ENCODE results near the gene TTC21A. TPM values are rescaled to one million over a fixed set of nuclear protein-coding genes. Genes with fewer than 3 reads are reported as not detected.

The TTC21A gene
- total RNA-seq, 2 experiments from 2014 or later: 0.97 to 1.2 TPM

DNA sequence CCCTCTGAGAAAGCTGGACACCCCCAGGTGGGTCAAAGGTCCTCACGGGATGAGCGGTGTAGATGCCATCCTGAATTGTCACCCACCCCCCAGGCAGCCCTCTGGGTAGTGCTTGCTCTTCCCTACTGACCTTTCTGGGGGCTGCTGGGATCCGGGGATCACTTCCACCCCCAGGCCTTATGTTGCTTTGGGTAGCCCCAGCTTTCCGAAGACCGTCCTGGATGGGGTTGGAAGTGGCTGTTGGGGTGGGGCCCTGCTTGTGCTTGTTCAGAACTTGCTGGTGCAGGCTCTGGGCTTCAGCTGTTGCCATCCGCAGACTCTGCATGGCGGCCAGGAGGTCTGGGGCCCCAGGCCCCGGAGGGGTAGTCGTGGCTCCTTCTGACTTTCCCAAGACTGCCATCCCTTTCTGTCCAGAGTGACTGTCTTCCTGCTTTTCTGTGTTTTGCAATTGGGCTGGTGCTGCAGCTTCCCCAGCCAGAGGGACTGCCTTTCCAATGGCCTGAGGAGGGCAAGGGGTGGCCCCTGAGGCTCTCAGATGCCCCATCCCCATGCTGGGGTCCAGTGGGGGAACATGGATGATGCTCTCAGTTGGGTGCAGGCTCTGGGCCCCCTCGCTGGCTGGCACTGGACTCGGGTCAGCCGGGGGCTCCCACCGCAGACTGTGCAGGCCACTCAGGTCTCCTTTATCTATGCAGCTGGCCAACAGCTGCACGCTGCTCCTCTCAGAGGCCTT lies 78.6 kb downstream of the TTC21A start:
- POLR2A ChIA-PET: no interaction called here
- Mint-ChIP-seq H3K27me3 (ENCODE audit: low read depth) (no peaks in the 10 kb centered on the region), H3K4me3 (no peak overlapping the region), H3K9me3 (ENCODE audit: insufficient read depth) (no peaks in the 10 kb centered on the region), H3K27ac (no peak overlapping the region), H3K36me3 (ENCODE audit: low read depth) (no peaks in the 10 kb centered on the region), H3K4me1 (ENCODE audit: low read depth) (peaks cover 4% of the 10 kb centered on the region)
- ATAC-seq: no peak
- DNase-seq: no peak
- CTCF ChIA-PET: interaction anchor here (4.5 to 14.3 kb wide), 2 partner anchors 59 to 104 kb away, joined by 15 to 483 read pairs; no protein-coding TSS in a partner anchor

DNA sequence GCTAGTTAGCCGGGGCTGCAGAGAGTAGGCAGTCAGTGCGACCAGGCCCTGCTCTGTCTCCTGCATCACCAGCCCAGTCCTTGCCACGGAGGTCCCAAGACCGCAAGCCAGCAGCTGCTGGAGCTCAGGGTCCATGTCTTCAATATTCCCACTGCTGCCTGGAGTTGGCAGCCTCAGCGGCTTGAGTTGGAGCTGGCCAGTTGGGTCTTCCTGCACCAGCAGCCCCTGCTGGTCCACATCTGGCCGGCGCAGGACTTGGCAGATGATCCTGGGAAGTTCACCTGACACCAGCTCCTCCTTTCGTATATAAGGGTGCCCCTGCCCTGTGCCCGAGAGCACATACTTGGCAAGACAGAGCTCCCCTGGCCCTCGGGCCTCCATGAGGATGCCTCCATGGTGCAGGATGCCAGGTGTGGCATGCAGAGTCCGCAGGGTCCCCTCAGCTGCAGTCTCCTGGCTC lies 79.2 kb downstream of the TTC21A start:
- Mint-ChIP-seq H3K4me3 (no peak overlapping the region), H3K36me3 (ENCODE audit: low read depth) (no peaks in the 10 kb centered on the region), H3K27me3 (ENCODE audit: low read depth) (no peaks in the 10 kb centered on the region), H3K9me3 (ENCODE audit: insufficient read depth) (no peaks in the 10 kb centered on the region), H3K4me1 (ENCODE audit: low read depth) (peaks cover 1% of the 10 kb centered on the region), H3K27ac (no peak overlapping the region)
- ATAC-seq: no peak
- ChIA-PET POLR2A (no interaction called here), CTCF (interaction anchor here (4.5 to 14.3 kb wide), 2 partner anchors 60 to 103 kb away, joined by 15 to 483 read pairs; no protein-coding TSS in a partner anchor)
- DNase-seq: no peak

DNA sequence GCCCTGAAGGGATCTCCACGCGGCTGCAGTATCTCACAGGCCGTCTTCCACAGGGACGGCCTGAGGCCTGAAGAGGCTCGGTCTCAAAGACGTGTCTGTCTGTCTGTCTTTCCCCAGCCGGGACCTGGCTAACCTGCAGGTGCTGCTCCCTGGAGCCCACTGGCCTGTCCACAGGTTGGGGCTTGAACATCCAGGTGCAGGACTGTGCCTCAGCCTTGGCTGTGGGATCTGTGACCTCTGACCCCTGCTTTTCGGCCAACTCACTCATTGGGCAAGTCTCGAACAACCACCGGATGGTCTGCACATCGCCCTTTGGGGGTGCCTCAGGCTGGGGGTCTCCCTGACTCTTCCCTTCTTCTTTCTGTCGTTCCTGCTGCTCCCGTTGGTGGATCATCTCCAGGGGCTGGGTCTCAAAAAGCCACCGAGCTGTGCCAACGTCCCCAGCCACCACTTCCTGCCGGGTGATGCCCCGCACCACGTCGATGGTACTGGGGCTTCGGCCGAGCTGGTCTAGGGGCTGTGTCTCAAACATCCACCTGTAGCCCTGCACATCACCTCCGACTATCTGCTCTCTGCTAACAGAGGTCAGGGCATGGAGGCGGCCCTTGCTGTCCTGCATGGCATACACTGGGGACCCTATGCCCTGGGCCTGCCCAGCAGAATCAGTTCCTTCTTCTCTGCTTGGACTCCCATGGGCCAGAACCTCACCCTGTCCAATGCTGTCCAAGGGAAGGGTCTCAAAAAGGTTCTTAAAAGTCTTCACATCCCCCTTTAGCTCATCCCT lies 80.1 kb downstream of the TTC21A start:
- Mint-ChIP-seq H3K27me3 (ENCODE audit: low read depth) (no peaks in the 10 kb centered on the region), H3K4me3 (no peak overlapping the region), H3K36me3 (ENCODE audit: low read depth) (no peaks in the 10 kb centered on the region), H3K9me3 (ENCODE audit: insufficient read depth) (no peaks in the 10 kb centered on the region), H3K27ac (no peak overlapping the region), H3K4me1 (ENCODE audit: low read depth) (peaks cover 2% of the 10 kb centered on the region)
- ATAC-seq (no peak), DNase-seq (no peak)
- ChIA-PET CTCF (interaction anchor here (1.2 to 14.3 kb wide), 3 partner anchors 61 to 191 kb away, joined by 3 to 483 read pairs (median 15); no protein-coding TSS in a partner anchor), POLR2A (no interaction called here)

Small RNA genes lying within 50 kb of the gene (microRNA-seq; reads per million reads assigned to microRNA genes)
- not detected for gene MIR6822

Other genes starting within 250 kb of the TTC21A start
- gene SCN11A, start 55.7 kb upstream of the TTC21A start, total RNA-seq: not detected
- gene WDR48, start 55.7 kb upstream of the TTC21A start, total RNA-seq: 10 to 100 TPM; 19.7 to 22.5 TPM
- gene GORASP1, start 53 bp upstream of the TTC21A start, total RNA-seq: 10 to 100 TPM; 10.8 to 11.0 TPM
- 10 to 100 TPM; 15.6 to 16.0 TPM for gene CSRNP1, start 45.9 kb downstream of the TTC21A start, total RNA-seq
- gene XIRP1, start 84.9 kb downstream of the TTC21A start, total RNA-seq: not detected
- under 1 TPM; 0.42 to 0.95 TPM for gene CX3CR1, start 172.4 kb downstream of the TTC21A start, total RNA-seq
- under 1 TPM; 0.55 to 0.94 TPM for gene CCR8, start 222.0 kb downstream of the TTC21A start, total RNA-seq